Body of pancreas (tissue), 4 donors: ENCODE data around the gene FA2H.

Experiments used
- POLR2A ChIP-seq, 3 donors: fragments of 450-650 bp; IDR thresholded peaks; one replicate each; pipeline ENCODE4 v1.6.1; 2016; ENCODE audit warnings: antibody characterized with exemption in 3 of 3, mild to moderate bottlenecking in 2 of 3
- TF ChIP-seq, protein P1 (sequence below), 7 experiments: fragments of 450-650 bp in 4 of 7; fragments of 200-600 bp in 3 of 7; sonication (generic) in 3 of 7; IDR thresholded peaks; one replicate each; pipeline ENCODE4 v1.5.1; 2016 to 2019; ENCODE audit warnings: antibody characterized with exemption in 7 of 7

- TF ChIP-seq, protein P1, sequence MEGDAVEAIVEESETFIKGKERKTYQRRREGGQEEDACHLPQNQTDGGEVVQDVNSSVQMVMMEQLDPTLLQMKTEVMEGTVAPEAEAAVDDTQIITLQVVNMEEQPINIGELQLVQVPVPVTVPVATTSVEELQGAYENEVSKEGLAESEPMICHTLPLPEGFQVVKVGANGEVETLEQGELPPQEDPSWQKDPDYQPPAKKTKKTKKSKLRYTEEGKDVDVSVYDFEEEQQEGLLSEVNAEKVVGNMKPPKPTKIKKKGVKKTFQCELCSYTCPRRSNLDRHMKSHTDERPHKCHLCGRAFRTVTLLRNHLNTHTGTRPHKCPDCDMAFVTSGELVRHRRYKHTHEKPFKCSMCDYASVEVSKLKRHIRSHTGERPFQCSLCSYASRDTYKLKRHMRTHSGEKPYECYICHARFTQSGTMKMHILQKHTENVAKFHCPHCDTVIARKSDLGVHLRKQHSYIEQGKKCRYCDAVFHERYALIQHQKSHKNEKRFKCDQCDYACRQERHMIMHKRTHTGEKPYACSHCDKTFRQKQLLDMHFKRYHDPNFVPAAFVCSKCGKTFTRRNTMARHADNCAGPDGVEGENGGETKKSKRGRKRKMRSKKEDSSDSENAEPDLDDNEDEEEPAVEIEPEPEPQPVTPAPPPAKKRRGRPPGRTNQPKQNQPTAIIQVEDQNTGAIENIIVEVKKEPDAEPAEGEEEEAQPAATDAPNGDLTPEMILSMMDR (IDR thresholded peaks at IDR 0.05), result no peak
- TF ChIP-seq POLR2A (IDR thresholded peaks at IDR 0.05), result no peak
Measured at GRCh38 chr16:74751658-74752057, 23.0 kb downstream of the FA2H start.
